HUES6 (cell line): ENCODE data around the gene SPRR1B.
"Not testable (repeated sequence)": the region's sequence is repeated elsewhere in the genome, so short reads cannot be mapped to it uniquely, and the experiment has no call there.

Source experiments
- H3K27ac ChIP-seq: 2 replicates; pipeline ENCODE4 v1.7.0; 2013; ENCODE audit warnings: low read depth, mild to moderate bottlenecking, low read length, inconsistent platforms
- H3K27me3 ChIP-seq: 2 replicates; pipeline ENCODE4 v1.6.1; 2013; ENCODE audit warnings: low read length; ENCODE audit not compliant: control insufficient read depth, insufficient read depth
- H3K36me3 ChIP-seq: 2 replicates; pipeline ENCODE4 v1.6.1; 2013; ENCODE audit warnings: low read length; ENCODE audit not compliant: control insufficient read depth, insufficient read depth
- H3K4me1 ChIP-seq: 2 replicates; pipeline ENCODE4 v1.6.1; 2013; ENCODE audit warnings: low read length; ENCODE audit not compliant: control insufficient read depth, insufficient read depth
- H3K4me3 ChIP-seq: 2 replicates; pipeline ENCODE4 v1.5.1; 2013; ENCODE audit warnings: low read depth, low read length
- H3K9ac ChIP-seq: one replicate; pipeline ENCODE4 v1.6.1; 2013; ENCODE audit warnings: mild to moderate bottlenecking, low read length
- H3K9me3 ChIP-seq: 2 replicates; pipeline ENCODE4 v1.6.1; 2013; ENCODE audit warnings: low read depth, low read length; ENCODE audit not compliant: control insufficient read depth, insufficient read depth

SPRR1B gene

GRCh38 chr1:153000294-153000693, 30.7 kb upstream of the SPRR1B start:
- H3K9ac ChIP-seq = no peak overlapping the region
- no peaks in the 10 kb centered on the region for H3K27me3 ChIP-seq
- H3K36me3 ChIP-seq = no peaks in the 10 kb centered on the region
- peaks cover 4% of the 10 kb centered on the region for H3K9me3 ChIP-seq
- H3K27ac ChIP-seq = no peak overlapping the region
- peaks cover 5% of the 10 kb centered on the region; the same call in 1 of the 2 replicates for H3K4me1 ChIP-seq
- H3K4me3 ChIP-seq = no peak overlapping the region

GRCh38 chr1:153001382-153001781, 29.6 kb upstream of the SPRR1B start, which contains the start of gene SPRR3:
SPRR3 (plus strand) TSS chr1:153001749; CDS start chr1:153003021, 1,272 bp downstream.
- Histone ChIP-seq H3K27me3 (no peaks in the 10 kb centered on the region), H3K27ac (no peak within 1 kb of the TSS), H3K4me1 (peaks cover 5% of the 10 kb centered on the region; the same call in 1 of the 2 replicates), H3K36me3 (no peaks in the 10 kb centered on the region), H3K4me3 (no peak within 1 kb of the TSS), H3K9me3 (no peaks in the 10 kb centered on the region; the same call in 1 of the 2 replicates), H3K9ac (no peak within 1 kb of the TSS)

- H3K27ac ChIP-seq, H3K4me1 ChIP-seq, H3K36me3 ChIP-seq, H3K4me3 ChIP-seq, H3K9me3 ChIP-seq, H3K27me3 ChIP-seq, H3K9ac ChIP-seq: not testable (repeated sequence)
Measured at GRCh38 chr1:153011235-153011758, 19.7 kb upstream of the SPRR1B start.

- not testable (repeated sequence) for H3K36me3 ChIP-seq, H3K9me3 ChIP-seq, H3K4me3 ChIP-seq, H3K27me3 ChIP-seq, H3K9ac ChIP-seq, H3K27ac ChIP-seq, H3K4me1 ChIP-seq
Measured at GRCh38 chr1:153021829-153022228, 9.2 kb upstream of the SPRR1B start.

- not testable (repeated sequence) for H3K9me3 ChIP-seq, H3K4me3 ChIP-seq
Measured at GRCh38 chr1:153022340-153022739, 8.7 kb upstream of the SPRR1B start.

GRCh38 chr1:153023109-153023508, 7.9 kb upstream of the SPRR1B start:
- Histone ChIP-seq H3K9ac (no peak overlapping the region), H3K9me3 (no peaks in the 10 kb centered on the region; the same call in 1 of the 2 replicates), H3K36me3 (no peaks in the 10 kb centered on the region), H3K4me3 (no peak overlapping the region), H3K27me3 (no peaks in the 10 kb centered on the region), H3K4me1 (peaks cover 3% of the 10 kb centered on the region), H3K27ac (no peak overlapping the region)

More at GRCh38 chr1:153022340-153022739, 8.7 kb upstream of the SPRR1B start:
- not testable (repeated sequence) for H3K9ac ChIP-seq, H3K36me3 ChIP-seq, H3K4me1 ChIP-seq, H3K27ac ChIP-seq, H3K27me3 ChIP-seq

- Histone ChIP-seq H3K27ac (no peak overlapping the region), H3K36me3 (no peaks in the 10 kb centered on the region), H3K9ac (no peak overlapping the region), H3K27me3 (no peaks in the 10 kb centered on the region), H3K9me3 (0 out of 2 replicates have a peak, but pooled peaks cover 3% of the 10 kb centered on the region), H3K4me3 (no peak overlapping the region), H3K4me1 (peaks cover 3% of the 10 kb centered on the region)
Measured at GRCh38 chr1:153024413-153024812, 6.6 kb upstream of the SPRR1B start.

- Histone ChIP-seq H3K4me1 (peaks cover 3% of the 10 kb centered on the region), H3K36me3 (no peaks in the 10 kb centered on the region), H3K9ac (no peak overlapping the region), H3K27me3 (no peaks in the 10 kb centered on the region), H3K27ac (no peak overlapping the region), H3K4me3 (no peak overlapping the region), H3K9me3 (0 out of 2 replicates have a peak, but pooled peaks cover 3% of the 10 kb centered on the region)
Measured at GRCh38 chr1:153025797-153026196, 5.2 kb upstream of the SPRR1B start.

GRCh38 chr1:153028766-153029165, 2.2 kb upstream of the SPRR1B start:
- Histone ChIP-seq H3K9me3 (0 out of 2 replicates have a peak, but pooled peaks cover 3% of the 10 kb centered on the region), H3K27me3 (no peaks in the 10 kb centered on the region), H3K9ac (no peak overlapping the region), H3K36me3 (no peaks in the 10 kb centered on the region), H3K4me3 (no peak overlapping the region), H3K27ac (no peak overlapping the region), H3K4me1 (no peaks in the 10 kb centered on the region)

GRCh38 chr1:153032073-153032472, 1.1 kb downstream of the SPRR1B start:
- H3K27me3 ChIP-seq = no peaks in the 10 kb centered on the region
- no peak overlapping the region for H3K4me3 ChIP-seq
- H3K4me1 ChIP-seq = no peaks in the 10 kb centered on the region
- no peak overlapping the region for H3K9ac ChIP-seq
- 0 out of 2 replicates have a peak, but pooled peaks cover 3% of the 10 kb centered on the region for H3K9me3 ChIP-seq
- no peak overlapping the region for H3K27ac ChIP-seq
- H3K36me3 ChIP-seq = no peaks in the 10 kb centered on the region

GRCh38 chr1:153032677-153033308, 1.8 kb downstream of the SPRR1B start:
- Histone ChIP-seq H3K9ac (no peak overlapping the region), H3K27ac (no peak overlapping the region), H3K4me1 (no peaks in the 10 kb centered on the region), H3K9me3 (0 out of 2 replicates have a peak, but pooled peaks cover 3% of the 10 kb centered on the region), H3K27me3 (no peaks in the 10 kb centered on the region), H3K4me3 (no peak overlapping the region), H3K36me3 (no peaks in the 10 kb centered on the region)
